ENCODE results near the gene LMO1.

GRCh38 chr11:8292351-8292750 lies 28.7 kb upstream of the LMO1 start:
- TF ChIP-seq POLR2A (IDR thresholded peaks at IDR 0.05) = no peak
- TF ChIP-seq, protein P1, sequence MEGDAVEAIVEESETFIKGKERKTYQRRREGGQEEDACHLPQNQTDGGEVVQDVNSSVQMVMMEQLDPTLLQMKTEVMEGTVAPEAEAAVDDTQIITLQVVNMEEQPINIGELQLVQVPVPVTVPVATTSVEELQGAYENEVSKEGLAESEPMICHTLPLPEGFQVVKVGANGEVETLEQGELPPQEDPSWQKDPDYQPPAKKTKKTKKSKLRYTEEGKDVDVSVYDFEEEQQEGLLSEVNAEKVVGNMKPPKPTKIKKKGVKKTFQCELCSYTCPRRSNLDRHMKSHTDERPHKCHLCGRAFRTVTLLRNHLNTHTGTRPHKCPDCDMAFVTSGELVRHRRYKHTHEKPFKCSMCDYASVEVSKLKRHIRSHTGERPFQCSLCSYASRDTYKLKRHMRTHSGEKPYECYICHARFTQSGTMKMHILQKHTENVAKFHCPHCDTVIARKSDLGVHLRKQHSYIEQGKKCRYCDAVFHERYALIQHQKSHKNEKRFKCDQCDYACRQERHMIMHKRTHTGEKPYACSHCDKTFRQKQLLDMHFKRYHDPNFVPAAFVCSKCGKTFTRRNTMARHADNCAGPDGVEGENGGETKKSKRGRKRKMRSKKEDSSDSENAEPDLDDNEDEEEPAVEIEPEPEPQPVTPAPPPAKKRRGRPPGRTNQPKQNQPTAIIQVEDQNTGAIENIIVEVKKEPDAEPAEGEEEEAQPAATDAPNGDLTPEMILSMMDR (IDR thresholded peaks at IDR 0.05) = no peak
